ENCODE data around the gene DOK7. TPM values are rescaled to one million over a fixed set of nuclear protein-coding genes. Genes with fewer than 3 reads are reported as not detected.

Gene DOK7
- total RNA-seq, 2 experiments from 2014 or later, result not detected

DNA sequence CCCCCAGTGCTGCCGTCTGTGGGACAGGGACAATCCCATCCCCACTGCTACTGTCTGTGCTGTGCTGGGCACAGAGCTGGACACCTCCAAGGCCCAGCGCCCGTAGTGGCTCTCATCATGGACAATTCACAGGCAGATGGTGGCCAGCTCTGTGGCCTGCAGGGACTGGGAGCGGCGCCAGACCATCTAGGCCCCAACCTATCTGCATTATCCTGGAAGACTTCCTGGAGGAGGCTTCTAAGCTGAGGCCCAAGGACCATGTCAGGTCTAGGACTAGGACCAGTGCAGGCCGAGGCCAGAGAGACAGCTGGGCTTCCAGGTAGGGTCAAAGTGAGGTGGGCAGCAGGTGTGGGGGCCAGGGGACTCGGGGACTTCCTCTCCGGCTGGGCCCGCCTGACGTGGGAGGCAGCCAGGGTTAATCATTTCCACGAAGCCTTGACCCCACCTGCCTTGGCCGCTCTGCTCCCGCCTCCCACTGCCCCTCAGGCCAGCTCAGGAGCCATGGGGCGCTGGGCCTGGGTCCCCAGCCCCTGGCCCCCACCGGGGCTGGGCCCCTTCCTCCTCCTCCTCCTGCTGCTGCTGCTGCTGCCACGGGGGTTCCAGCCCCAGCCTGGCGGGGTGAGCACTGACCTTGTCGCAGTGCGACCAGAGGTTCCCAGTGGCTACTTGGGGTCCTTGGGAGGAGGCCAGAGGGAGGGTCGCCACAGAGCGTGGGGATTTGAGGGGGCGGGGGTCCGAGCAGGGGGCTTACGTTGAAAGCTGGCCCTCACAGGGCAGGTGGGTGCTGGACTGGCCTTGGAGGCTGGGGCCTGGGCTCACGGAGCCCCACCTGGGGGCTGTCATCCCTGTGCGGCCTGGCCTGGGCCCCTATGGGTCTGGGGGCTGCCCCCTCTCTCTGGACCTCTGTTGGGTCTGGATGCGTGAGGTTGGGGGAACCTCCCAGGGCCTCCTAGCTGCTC lies 21.3 kb upstream of the DOK7 start, which contains the start of gene HGFAC:
TSS of gene HGFAC (plus strand) at position 468 of the 959 bp plus-strand sequence. CDS start at position 502, 34 bp downstream.
- ChIA-PET CTCF (interaction anchor here (0.8 to 1.2 kb wide), 2 partner anchors 49 to 96 kb away, joined by 3 to 4 read pairs; no protein-coding TSS in a partner anchor), POLR2A (interaction anchor here (0.5 kb wide), 1 partner anchor 438 kb away, joined by 4 read pairs; no protein-coding TSS in a partner anchor)
- Mint-ChIP-seq H3K36me3 (ENCODE audit: low read depth) (no peaks in the 10 kb centered on the region), H3K4me1 (no peaks in the 10 kb centered on the region), H3K4me3 (no peak within 1 kb of the TSS), H3K9me3 (no peaks in the 10 kb centered on the region), H3K27me3 (no peaks in the 10 kb centered on the region), H3K27ac (no peak within 1 kb of the TSS)
- DNase-seq, result no peak

DNA sequence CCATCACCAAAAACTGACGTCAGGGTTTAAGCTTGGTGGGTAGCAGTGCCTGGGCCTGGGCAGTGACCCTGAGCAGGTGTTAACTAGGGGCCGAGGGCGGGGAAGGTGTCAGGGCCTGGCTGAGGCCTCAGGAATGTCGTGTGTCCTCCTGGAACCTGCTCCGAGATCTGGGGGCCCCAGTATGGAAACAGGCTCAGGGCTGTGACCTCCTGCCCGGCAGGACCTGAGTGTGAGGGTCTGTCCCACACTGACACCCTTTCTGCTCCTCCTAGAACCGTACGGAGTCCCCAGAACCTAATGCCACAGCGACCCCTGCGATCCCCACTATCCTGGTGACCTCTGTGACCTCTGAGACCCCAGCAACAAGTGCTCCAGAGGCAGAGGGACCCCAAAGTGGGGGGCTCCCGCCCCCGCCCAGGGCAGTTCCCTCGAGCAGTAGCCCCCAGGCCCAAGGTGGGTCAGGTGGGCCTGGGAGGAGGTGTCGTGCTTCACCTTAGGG lies 20.6 kb upstream of the DOK7 start:
- H3K4me1 Mint-ChIP-seq, result no peaks in the 10 kb centered on the region
- H3K36me3 Mint-ChIP-seq (ENCODE audit: low read depth), result no peaks in the 10 kb centered on the region
- no peaks in the 10 kb centered on the region for H3K9me3 Mint-ChIP-seq
- POLR2A ChIA-PET, result no interaction called here
- no peaks in the 10 kb centered on the region for H3K27me3 Mint-ChIP-seq
- no peak overlapping the region for H3K4me3 Mint-ChIP-seq
- no peak for DNase-seq
- CTCF ChIA-PET, result interaction anchor here (1.4 kb wide), 1 partner anchor 38 kb away, joined by 3 read pairs; no protein-coding TSS in a partner anchor
- no peak overlapping the region for H3K27ac Mint-ChIP-seq

DNA sequence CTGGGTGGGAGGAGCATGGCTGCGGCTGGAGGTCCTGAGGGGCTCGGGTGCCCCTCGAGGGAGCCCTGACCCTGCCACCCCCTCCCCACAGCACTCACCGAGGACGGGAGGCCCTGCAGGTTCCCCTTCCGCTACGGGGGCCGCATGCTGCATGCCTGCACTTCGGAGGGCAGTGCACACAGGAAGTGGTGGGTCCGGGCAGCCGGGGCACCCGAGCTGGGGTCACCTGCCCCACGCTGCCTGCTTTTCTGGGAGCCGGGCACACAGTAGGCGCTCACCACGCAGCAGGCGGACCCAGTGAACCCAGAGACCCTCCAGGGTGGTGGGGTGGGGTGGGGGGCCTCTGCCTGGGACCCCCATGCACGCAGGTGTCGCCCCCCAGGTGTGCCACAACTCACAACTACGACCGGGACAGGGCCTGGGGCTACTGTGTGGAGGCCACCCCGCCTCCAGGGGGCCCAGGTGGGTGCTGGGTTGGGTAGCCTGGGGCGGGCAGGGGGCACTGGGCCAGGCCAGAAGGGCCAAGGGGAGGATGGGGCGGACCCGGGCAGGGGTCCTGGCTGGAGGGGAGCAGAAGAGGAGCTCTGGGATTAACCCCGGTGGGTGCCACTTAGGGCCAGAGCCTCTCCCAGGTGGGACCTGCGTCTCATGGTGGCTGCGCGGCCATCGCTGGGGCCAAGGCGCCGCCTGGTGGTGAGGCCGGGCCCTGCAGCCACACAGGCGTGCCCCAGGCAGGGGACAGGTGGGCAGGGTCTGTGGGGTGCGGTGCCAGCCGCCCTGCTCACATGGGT lies 20.0 kb upstream of the DOK7 start:
- ChIA-PET CTCF (interaction anchor here (0.8 to 1.4 kb wide), 2 partner anchors 38 to 253 kb away, joined by 3 read pairs; no protein-coding TSS in a partner anchor), POLR2A (no interaction called here)
- Mint-ChIP-seq H3K4me3 (no peak overlapping the region), H3K4me1 (no peaks in the 10 kb centered on the region), H3K9me3 (no peaks in the 10 kb centered on the region), H3K27ac (no peak overlapping the region), H3K27me3 (no peaks in the 10 kb centered on the region), H3K36me3 (ENCODE audit: low read depth) (no peaks in the 10 kb centered on the region)
- DNase-seq, result peak; percentile 62

DNA sequence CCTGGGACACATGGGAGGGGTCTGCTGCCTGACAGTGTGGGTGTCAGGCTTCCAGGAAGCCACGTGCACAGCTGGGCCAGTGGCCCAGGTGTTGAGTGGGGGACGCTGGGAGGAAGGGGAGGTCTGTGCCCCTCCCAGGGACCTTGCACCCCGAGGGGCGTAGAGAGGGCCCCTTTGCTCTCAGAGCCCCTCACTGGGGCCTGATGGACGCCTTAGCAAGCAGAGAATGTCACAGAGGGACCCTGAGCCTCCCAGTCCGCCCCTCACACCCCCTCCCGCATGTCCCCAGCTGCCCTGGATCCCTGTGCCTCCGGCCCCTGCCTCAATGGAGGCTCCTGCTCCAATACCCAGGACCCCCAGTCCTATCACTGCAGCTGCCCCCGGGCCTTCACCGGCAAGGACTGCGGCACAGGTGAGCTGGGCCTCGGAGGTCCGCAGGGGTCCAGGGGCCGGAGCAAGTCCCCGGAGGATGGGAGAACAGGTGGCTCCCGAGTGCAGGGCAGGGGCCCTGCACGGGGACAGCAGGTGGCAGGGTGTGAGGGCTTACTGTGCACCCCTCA lies 19.3 kb upstream of the DOK7 start:
- no peaks in the 10 kb centered on the region for H3K36me3 Mint-ChIP-seq (ENCODE audit: low read depth)
- no peaks in the 10 kb centered on the region for H3K27me3 Mint-ChIP-seq
- H3K4me1 Mint-ChIP-seq, result no peaks in the 10 kb centered on the region
- no peaks in the 10 kb centered on the region for H3K9me3 Mint-ChIP-seq
- DNase-seq, result no peak
- H3K4me3 Mint-ChIP-seq, result no peak overlapping the region
- ChIA-PET CTCF (interaction anchor here (0.8 to 1.4 kb wide), 2 partner anchors 37 to 254 kb away, joined by 3 read pairs; no protein-coding TSS in a partner anchor), POLR2A (no interaction called here)
- H3K27ac Mint-ChIP-seq, result no peak overlapping the region

DNA sequence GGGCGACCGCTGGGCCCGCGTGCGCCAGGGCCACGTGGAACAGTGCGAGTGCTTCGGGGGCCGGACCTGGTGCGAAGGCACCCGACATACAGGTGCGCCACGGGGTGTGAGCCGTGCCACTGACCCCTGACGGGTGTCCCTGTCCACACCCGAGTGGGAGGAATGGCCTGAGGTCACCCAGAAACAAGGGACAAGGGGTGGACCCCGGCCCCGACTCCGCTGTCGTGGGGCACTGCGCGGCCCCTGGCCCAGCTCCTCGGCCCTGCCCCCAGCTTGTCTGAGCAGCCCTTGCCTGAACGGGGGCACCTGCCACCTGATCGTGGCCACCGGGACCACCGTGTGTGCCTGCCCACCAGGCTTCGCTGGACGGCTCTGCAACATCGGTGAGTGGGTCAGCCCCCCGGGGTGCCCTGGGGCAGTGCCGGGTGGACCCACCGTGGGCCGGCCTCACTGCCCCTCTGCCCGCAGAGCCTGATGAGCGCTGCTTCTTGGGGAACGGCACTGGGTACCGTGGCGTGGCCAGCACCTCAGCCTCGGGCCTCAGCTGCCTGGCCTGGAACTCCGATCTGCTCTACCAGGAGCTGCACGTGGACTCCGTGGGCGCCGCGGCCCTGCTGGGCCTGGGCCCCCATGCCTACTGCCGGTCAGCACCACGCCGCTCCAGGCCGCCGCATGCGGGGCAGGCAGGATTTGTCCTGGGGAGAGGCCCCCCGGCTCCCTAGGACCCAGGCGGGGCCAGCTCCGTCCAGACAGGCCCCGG lies 18.6 kb upstream of the DOK7 start:
- ChIA-PET CTCF (no interaction called here), POLR2A (no interaction called here)
- Mint-ChIP-seq H3K9me3 (no peaks in the 10 kb centered on the region), H3K4me1 (no peaks in the 10 kb centered on the region), H3K36me3 (ENCODE audit: low read depth) (no peaks in the 10 kb centered on the region), H3K27me3 (no peaks in the 10 kb centered on the region), H3K4me3 (no peak overlapping the region), H3K27ac (no peak overlapping the region)
- no peak for DNase-seq

DNA sequence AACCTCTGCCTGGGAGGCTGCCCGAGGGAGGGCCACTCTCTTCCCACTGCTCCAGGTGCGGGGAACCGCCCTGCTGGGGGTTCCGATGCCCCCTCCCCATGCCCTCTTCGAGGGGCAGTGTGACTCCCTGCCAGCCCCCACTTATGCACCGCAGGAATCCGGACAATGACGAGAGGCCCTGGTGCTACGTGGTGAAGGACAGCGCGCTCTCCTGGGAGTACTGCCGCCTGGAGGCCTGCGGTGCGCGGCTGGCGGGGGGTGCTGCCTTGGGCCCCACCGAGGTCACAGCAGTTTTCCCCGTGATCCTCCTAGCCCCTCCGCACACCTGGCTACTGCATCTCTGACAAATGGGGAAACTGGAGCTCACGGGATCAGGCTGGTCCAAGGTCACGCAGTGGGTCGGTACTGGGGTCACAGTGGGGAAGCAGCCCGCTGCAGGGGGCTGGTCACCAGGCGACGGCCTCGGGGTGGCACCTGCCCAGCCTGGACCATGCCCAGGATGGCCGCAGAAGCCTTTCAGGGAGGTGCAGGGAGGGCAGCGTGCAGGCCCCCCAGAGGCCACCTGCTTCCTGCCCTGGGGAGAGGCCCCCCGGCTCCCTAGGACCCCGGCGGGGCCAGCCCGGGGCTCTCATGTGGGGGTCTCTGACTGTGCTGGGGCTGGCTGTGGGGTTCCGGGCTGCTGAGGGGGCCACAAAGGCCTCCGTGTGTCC lies 17.8 kb upstream of the DOK7 start:
- Mint-ChIP-seq H3K27me3 (no peaks in the 10 kb centered on the region), H3K4me3 (no peak overlapping the region), H3K27ac (no peak overlapping the region), H3K4me1 (no peaks in the 10 kb centered on the region), H3K36me3 (ENCODE audit: low read depth) (no peaks in the 10 kb centered on the region), H3K9me3 (no peaks in the 10 kb centered on the region)
- CTCF ChIA-PET, result interaction anchor here (1.3 kb wide), 1 partner anchor 99 kb away, joined by 4 read pairs; no protein-coding TSS in a partner anchor
- no peak for DNase-seq
- POLR2A ChIA-PET, result no interaction called here

DNA sequence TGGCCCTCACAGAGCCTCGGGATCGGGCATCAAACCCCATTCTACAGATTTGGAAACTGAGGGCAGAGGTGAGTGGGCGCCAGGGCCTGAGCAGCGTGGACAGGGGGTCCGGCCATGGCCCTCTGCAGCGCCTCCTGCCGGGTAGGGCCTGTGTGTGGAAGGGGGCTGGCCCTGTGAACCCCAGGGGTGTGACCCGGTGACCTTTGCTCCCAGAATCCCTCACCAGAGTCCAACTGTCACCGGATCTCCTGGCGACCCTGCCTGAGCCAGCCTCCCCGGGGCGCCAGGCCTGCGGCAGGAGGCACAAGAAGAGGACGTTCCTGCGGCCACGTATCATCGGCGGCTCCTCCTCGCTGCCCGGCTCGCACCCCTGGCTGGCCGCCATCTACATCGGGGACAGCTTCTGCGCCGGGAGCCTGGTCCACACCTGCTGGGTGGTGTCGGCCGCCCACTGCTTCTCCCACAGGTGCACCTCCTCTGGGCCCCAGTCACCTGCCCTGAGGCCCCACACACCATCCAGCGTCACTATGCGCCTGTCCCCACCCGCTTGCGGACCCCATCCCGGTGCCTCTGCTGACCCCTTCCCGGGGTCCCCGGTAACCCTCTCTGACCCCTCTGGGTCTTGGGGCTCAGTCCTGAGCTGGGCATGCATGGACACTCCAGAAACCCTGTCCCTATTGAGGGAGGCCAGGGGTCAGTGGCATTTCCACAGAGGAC lies 17.1 kb upstream of the DOK7 start:
- H3K4me3 Mint-ChIP-seq, result no peak overlapping the region
- H3K4me1 Mint-ChIP-seq, result no peaks in the 10 kb centered on the region
- no peak overlapping the region for H3K27ac Mint-ChIP-seq
- CTCF ChIA-PET, result interaction anchor here (1.3 kb wide), 1 partner anchor 100 kb away, joined by 4 read pairs; no protein-coding TSS in a partner anchor
- DNase-seq, result no peak
- H3K9me3 Mint-ChIP-seq, result no peaks in the 10 kb centered on the region
- H3K36me3 Mint-ChIP-seq (ENCODE audit: low read depth), result no peaks in the 10 kb centered on the region
- POLR2A ChIA-PET, result no interaction called here
- no peaks in the 10 kb centered on the region for H3K27me3 Mint-ChIP-seq

DNA sequence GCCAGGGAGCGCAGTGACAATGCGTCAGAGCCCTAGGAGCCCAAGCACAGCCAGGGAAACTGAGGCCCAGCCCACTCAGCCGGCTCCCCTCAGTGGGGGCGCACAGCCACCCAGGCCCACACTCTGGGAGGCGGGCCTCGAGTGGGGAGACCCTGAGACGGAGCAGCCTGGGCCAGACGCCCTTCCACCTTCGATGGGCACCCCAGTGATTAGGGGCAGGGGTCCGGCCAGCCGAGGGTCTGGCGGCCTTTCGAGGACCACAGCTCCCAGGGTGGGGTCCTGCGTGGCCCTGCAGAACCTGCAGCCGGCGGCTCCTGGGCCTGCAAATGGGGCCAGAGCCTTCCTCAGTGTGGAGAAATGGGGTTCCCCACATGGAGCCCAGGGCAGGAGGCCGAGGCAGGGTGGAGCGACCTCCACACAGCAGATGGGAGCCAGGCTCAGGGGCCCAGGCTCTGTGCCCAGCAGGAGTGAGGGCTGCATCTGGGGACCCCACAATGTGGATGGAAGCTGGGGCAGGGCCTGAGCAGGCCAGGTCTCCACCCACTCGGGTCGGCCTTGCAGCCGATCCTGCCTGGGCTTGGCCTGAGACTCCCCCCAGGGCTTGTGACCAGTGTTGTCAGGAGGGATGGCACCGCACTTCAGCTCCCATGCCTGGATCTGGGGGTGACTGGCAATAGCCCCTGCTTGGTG lies 16.3 kb upstream of the DOK7 start:
- Mint-ChIP-seq H3K36me3 (ENCODE audit: low read depth) (no peaks in the 10 kb centered on the region), H3K27ac (no peak overlapping the region), H3K4me1 (no peaks in the 10 kb centered on the region), H3K4me3 (no peak overlapping the region), H3K9me3 (no peaks in the 10 kb centered on the region), H3K27me3 (no peaks in the 10 kb centered on the region)
- CTCF ChIA-PET, result interaction anchor here (1.3 to 1.6 kb wide), 2 partner anchors 100 to 101 kb away, joined by 4 read pairs; no protein-coding TSS in a partner anchor
- POLR2A ChIA-PET, result no interaction called here
- DNase-seq, result no peak

DNA sequence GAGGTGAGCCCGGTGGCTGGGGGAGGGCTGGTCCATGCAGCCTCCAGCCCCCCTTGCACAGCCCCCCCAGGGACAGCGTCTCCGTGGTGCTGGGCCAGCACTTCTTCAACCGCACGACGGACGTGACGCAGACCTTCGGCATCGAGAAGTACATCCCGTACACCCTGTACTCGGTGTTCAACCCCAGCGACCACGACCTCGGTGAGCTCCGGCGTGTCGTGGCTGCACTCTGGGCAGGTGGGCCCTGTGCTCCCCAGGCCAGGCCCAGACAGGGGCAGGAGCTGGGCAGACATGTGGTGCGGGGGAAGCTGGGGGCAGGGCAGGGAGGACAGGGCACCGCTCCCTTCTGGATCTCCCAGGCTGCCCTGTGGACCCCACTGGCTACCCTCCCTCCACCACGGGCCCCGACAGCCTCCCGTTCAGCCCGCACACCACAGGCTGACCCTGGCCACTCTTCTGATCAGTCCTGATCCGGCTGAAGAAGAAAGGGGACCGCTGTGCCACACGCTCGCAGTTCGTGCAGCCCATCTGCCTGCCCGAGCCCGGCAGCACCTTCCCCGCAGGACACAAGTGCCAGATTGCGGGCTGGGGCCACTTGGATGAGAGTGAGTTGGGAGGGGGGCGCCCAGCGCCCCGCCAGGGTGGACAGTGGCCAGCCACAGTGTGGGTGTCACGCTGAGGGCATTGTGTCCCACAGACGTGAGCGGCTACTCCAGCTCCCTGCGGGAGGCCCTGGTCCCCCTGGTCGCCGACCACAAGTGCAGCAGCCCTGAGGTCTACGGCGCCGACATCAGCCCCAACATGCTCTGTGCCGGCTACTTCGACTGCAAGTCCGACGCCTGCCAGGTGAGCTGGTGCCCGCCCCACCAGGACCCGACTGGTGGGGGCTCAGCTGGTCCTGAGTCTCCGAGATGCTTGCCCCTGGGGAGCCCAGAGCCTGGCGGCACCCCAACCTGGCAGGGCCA lies 15.4 kb upstream of the DOK7 start:
- H3K27ac Mint-ChIP-seq, result no peak overlapping the region
- DNase-seq, result no peak
- CTCF ChIA-PET, result interaction anchor here (1.6 kb wide), 1 partner anchor 101 kb away, joined by 4 read pairs; no protein-coding TSS in a partner anchor
- H3K9me3 Mint-ChIP-seq, result no peaks in the 10 kb centered on the region
- H3K4me3 Mint-ChIP-seq, result no peak overlapping the region
- no peaks in the 10 kb centered on the region for H3K4me1 Mint-ChIP-seq
- peaks cover 2% of the 10 kb centered on the region for H3K27me3 Mint-ChIP-seq
- POLR2A ChIA-PET, result no interaction called here
- H3K36me3 Mint-ChIP-seq (ENCODE audit: low read depth), result no peaks in the 10 kb centered on the region

DNA sequence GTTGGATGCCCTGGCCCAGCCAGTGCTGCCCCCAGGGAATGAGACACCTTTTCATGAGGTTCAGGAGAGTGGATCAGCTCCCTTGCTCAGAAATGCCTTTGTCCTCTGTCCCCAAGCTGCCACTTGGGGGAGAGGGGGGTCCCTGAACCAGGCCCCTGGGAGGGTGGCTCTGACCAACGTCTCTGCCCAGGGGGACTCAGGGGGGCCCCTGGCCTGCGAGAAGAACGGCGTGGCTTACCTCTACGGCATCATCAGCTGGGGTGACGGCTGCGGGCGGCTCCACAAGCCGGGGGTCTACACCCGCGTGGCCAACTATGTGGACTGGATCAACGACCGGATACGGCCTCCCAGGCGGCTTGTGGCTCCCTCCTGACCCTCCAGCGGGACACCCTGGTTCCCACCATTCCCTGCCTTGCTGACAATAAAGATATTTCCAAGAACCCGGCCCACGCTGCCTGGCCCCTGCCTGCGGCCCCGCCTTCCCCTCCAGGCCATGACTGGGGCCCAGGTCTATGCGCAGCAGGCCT lies 14.0 kb upstream of the DOK7 start:
- no peak overlapping the region for H3K4me3 Mint-ChIP-seq
- CTCF ChIA-PET, result no interaction called here
- H3K27ac Mint-ChIP-seq, result no peak overlapping the region
- POLR2A ChIA-PET, result no interaction called here
- no peaks in the 10 kb centered on the region for H3K36me3 Mint-ChIP-seq (ENCODE audit: low read depth)
- H3K27me3 Mint-ChIP-seq, result peaks cover 8% of the 10 kb centered on the region
- no peak for DNase-seq
- H3K9me3 Mint-ChIP-seq, result no peaks in the 10 kb centered on the region
- H3K4me1 Mint-ChIP-seq, result no peaks in the 10 kb centered on the region

All from activated CD4-positive, alpha-beta T cell treated with anti-CD3 and anti-CD28 coated beads, Interleukin-2, amount 10 ng/mL, durations not matched to agents 7 days and 5 days (primary cell).